Breast epithelium (tissue), 4 donors: Measurements from ENCODE around the gene RTN1. TPM values are rescaled to one million over a fixed set of nuclear protein-coding genes. Genes with fewer than 3 reads are reported as not detected.

ENCODE experiments used
- DNase-seq, 2 donors: peaks; one replicate each; pipeline ENCODE4 v3.0.0-alpha.2; 2019; ENCODE audit warnings: low spot score in 2 of 2
- H3K27ac ChIP-seq, 2 donors: fragments of 200-600 bp; sonication (generic) in 1 of 2; one replicate each; pipeline ENCODE4 v1.5.1; 2016 to 2019; ENCODE audit warnings: mild to moderate bottlenecking in 1 of 2
- H3K27me3 ChIP-seq, 2 donors: fragments of 200-600 bp; sonication (generic) in 1 of 2; one replicate each; pipeline versions ENCODE4 v1.5.1 to v1.6.0; 2017 to 2019; ENCODE audit warnings: control low read depth in 1 of 2, mild to moderate bottlenecking in 1 of 2
- H3K36me3 ChIP-seq: fragments of 200-600 bp; one replicate; pipeline ENCODE4 v1.5.1; 2019
- H3K4me1 ChIP-seq, 2 donors: fragments of 200-600 bp; sonication (generic); one replicate each; pipeline ENCODE4 v1.5.1; 2016 to 2019; ENCODE audit warnings: control low read depth in 1 of 2
- H3K4me3 ChIP-seq, 3 donors: fragments of 200-600 bp; sonication (generic); 1 replicate in 2 of 3; 2 replicates in 1 of 3; pipeline ENCODE4 v1.5.1; 2016 to 2019; ENCODE audit warnings: mild to moderate bottlenecking in 3 of 3, moderate library complexity in 2 of 3
- H3K9me3 ChIP-seq, 2 donors: fragments of 200-600 bp; sonication (generic) in 1 of 2; one replicate each; pipeline ENCODE4 v1.5.1; 2016 to 2019; ENCODE audit warnings: control low read depth in 1 of 2
- POLR2A ChIP-seq: fragments of 450-650 bp; IDR thresholded peaks from one replicate; pipeline ENCODE4 v1.6.1; 2016; ENCODE audit warnings: antibody characterized with exemption, mild to moderate bottlenecking, moderate library complexity
- POLR2AphosphoS5 ChIP-seq, 3 donors: sonication (generic); formaldehyde crosslinking; IDR thresholded peaks; one replicate each; pipeline ENCODE4 v1.6.1; 2017; ENCODE audit warnings: antibody characterized with exemption in 3 of 3
- intact Hi-C: fragments of 100-400 bp; cut with DNase I; formaldehyde crosslinking; loops from one replicate; pipeline ENCODE4 v1.15.1; 2023; ENCODE audit warnings: low total_unique reads
- total RNA-seq, 3 donors: library from RNA; depleted of rRNA; stranded (reverse); fragments of >200 nt; gene quantifications; one replicate each; pipeline ENCODE4 v1.1.0, GENCODE V29; 2016
- TF ChIP-seq, protein P1 (sequence below), 3 donors: fragments of 450-650 bp; IDR thresholded peaks; one replicate each; pipeline ENCODE4 v1.5.1; 2016 to 2017; ENCODE audit warnings: antibody characterized with exemption in 3 of 3, mild to moderate bottlenecking in 3 of 3, moderate library complexity in 3 of 3

RTN1 gene
- total RNA-seq, 3 donors from 2014 or later: 10.8 to 44.5 (median 17.7) TPM

GRCh38 chr14:59897757-59898383 lies 27.3 kb upstream of the RTN1 start:
- Histone ChIP-seq H3K9me3 (no peaks in the 10 kb centered on the region), H3K4me3 (no peak overlapping the region), H3K4me1 (no peaks in the 10 kb centered on the region), H3K27me3 (no peaks in the 10 kb centered on the region), H3K36me3 (no peaks in the 10 kb centered on the region), H3K27ac (no peak overlapping the region)
- no peak for TF ChIP-seq POLR2AphosphoS5 (IDR thresholded peaks at IDR 0.05)
- TF ChIP-seq POLR2A: no peak
- TF ChIP-seq, protein P1, sequence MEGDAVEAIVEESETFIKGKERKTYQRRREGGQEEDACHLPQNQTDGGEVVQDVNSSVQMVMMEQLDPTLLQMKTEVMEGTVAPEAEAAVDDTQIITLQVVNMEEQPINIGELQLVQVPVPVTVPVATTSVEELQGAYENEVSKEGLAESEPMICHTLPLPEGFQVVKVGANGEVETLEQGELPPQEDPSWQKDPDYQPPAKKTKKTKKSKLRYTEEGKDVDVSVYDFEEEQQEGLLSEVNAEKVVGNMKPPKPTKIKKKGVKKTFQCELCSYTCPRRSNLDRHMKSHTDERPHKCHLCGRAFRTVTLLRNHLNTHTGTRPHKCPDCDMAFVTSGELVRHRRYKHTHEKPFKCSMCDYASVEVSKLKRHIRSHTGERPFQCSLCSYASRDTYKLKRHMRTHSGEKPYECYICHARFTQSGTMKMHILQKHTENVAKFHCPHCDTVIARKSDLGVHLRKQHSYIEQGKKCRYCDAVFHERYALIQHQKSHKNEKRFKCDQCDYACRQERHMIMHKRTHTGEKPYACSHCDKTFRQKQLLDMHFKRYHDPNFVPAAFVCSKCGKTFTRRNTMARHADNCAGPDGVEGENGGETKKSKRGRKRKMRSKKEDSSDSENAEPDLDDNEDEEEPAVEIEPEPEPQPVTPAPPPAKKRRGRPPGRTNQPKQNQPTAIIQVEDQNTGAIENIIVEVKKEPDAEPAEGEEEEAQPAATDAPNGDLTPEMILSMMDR (IDR thresholded peaks at IDR 0.05): peak in 2 of 3 donors; percentile 58 to 65
- DNase-seq: no peak
- intact Hi-C loops: no loop called here

DNA sequence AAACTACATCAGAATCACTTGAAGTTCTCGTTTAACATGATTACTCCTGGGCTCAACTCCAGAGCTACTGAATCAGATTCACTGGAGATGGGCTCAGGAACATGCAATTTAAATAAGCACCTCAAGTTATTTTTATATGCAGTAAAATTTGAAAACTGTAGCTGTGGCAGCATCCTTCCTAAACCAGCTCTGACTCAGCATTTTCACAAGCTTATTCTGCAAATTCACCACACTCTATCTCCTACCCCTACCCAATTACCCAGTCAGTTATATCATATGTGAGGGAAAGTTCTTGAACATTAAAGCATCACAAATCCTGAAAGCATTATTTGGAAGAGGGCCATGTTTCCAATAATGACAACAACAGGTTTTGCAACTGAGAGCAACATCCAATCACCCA lies 25.1 kb upstream of the RTN1 start:
- Histone ChIP-seq H3K27ac (no peak overlapping the region), H3K36me3 (no peaks in the 10 kb centered on the region), H3K9me3 (no peaks in the 10 kb centered on the region), H3K4me1 (no peaks in the 10 kb centered on the region), H3K27me3 (no peaks in the 10 kb centered on the region), H3K4me3 (no peak overlapping the region)
- intact Hi-C loops: no loop called here
- no peak for DNase-seq
- no peak for TF ChIP-seq POLR2AphosphoS5 (IDR thresholded peaks at IDR 0.05)
- no peak for TF ChIP-seq POLR2A
- TF ChIP-seq, protein P1 (IDR thresholded peaks at IDR 0.05): no peak

GRCh38 chr14:59890676-59891075 lies 20.1 kb upstream of the RTN1 start:
- H3K9me3 ChIP-seq: no peaks in the 10 kb centered on the region
- H3K36me3 ChIP-seq: no peaks in the 10 kb centered on the region
- no peaks in the 10 kb centered on the region for H3K4me1 ChIP-seq
- intact Hi-C loops: no loop called here
- DNase-seq: no peak
- H3K4me3 ChIP-seq: no peak overlapping the region
- TF ChIP-seq, protein P1 (IDR thresholded peaks at IDR 0.05): no peak
- no peak for TF ChIP-seq POLR2AphosphoS5 (IDR thresholded peaks at IDR 0.05)
- TF ChIP-seq POLR2A: no peak
- H3K27ac ChIP-seq: no peak overlapping the region
- H3K27me3 ChIP-seq: no peaks in the 10 kb centered on the region

GRCh38 chr14:59882957-59883356 lies 12.4 kb upstream of the RTN1 start:
- Histone ChIP-seq H3K27me3 (no peaks in the 10 kb centered on the region), H3K36me3 (no peaks in the 10 kb centered on the region), H3K9me3 (no peaks in the 10 kb centered on the region), H3K4me3 (no peak overlapping the region), H3K4me1 (no peaks in the 10 kb centered on the region), H3K27ac (no peak overlapping the region)
- TF ChIP-seq POLR2A (no peak), POLR2AphosphoS5 (IDR thresholded peaks at IDR 0.05) (no peak)
- TF ChIP-seq, protein P1 (IDR thresholded peaks at IDR 0.05): no peak
- intact Hi-C loops: no loop called here
- DNase-seq: no peak

DNA sequence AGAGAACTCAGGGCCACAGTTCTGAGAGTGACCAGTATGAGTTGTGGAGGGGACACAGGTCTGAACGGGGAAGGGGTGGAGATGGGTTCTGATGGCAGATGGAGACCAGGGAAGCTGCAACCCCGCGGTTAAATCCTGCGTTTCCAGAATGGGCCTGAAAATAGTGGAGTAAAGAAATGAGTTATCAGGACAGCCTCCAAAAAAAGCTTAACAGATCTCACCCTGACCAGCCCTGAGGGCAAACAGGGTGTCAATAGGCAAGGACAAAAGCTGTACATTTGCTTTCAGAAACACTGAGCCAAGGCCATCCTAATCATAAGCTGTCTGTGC lies 555 bp upstream of the RTN1 start:
- intact Hi-C loops: no loop called here
- peak overlapping the region; percentile 45 to 84 for H3K27ac ChIP-seq
- TF ChIP-seq POLR2AphosphoS5 (IDR thresholded peaks at IDR 0.05) (no peak), POLR2A (no peak)
- TF ChIP-seq, protein P1 (IDR thresholded peaks at IDR 0.05): no peak
- DNase-seq: no peak
- peaks cover 0 to 10% of the 10 kb centered on the region in 2 donors for H3K27me3 ChIP-seq
- no peaks in the 10 kb centered on the region for H3K9me3 ChIP-seq
- no peaks in the 10 kb centered on the region for H3K4me1 ChIP-seq
- H3K36me3 ChIP-seq: no peaks in the 10 kb centered on the region
- H3K4me3 ChIP-seq: peak overlapping the region; percentile 54 to 91 (median 76)
